Fibroblast of mammary gland (primary cell): ENCODE data around the gene ATG7.

Experiments used
- DNase-seq: peaks from one replicate; pipeline ENCODE4 v3.0.0-alpha.2; 2010; ENCODE audit warnings: low read depth
- H3K4me3 ChIP-seq: 2 replicates; pipeline ENCODE4 v1.5.1; 2011; ENCODE audit warnings: low read depth, mild to moderate bottlenecking, low read length, moderate library complexity; ENCODE audit not compliant: control insufficient read depth
- CTCF ChIP-seq: conservative IDR thresholded peaks from 2 replicates; pipeline ENCODE4 v1.5.1; 2011; ENCODE audit warnings: low read depth, low read length, inconsistent platforms; ENCODE audit not compliant: control insufficient read depth, insufficient read depth

Gene ATG7

GRCh38 chr3:11385891-11386290, 113.7 kb downstream of the ATG7 start:
- no peak overlapping the region for H3K4me3 ChIP-seq
- TF ChIP-seq CTCF, result no peak
- DNase-seq, result peak; percentile 50

- H3K4me3 ChIP-seq, result no peak overlapping the region
- peak; percentile 59 for DNase-seq
- no peak for TF ChIP-seq CTCF
Measured at GRCh38 chr3:11386465-11387113, 114.4 kb downstream of the ATG7 start.

GRCh38 chr3:11389386-11390268, 117.4 kb downstream of the ATG7 start:
- peak; percentile 83 for DNase-seq
- no peak overlapping the region for H3K4me3 ChIP-seq
- no peak for TF ChIP-seq CTCF

- DNase-seq, result peak; percentile 40
- TF ChIP-seq CTCF, result no peak
- no peak overlapping the region for H3K4me3 ChIP-seq
Measured at GRCh38 chr3:11390411-11391131, 118.4 kb downstream of the ATG7 start.

GRCh38 chr3:11391174-11391879, 119.1 kb downstream of the ATG7 start:
- H3K4me3 ChIP-seq, result no peak overlapping the region
- no peak for TF ChIP-seq CTCF
- no peak for DNase-seq
